Kidney (tissue), 14 donors: ENCODE data around the gene SUMF1. TPM values are rescaled to one million over a fixed set of nuclear protein-coding genes. Genes with fewer than 3 reads are reported as not detected.

Experiments
- DNase-seq, 5 donors: peaks; one replicate each; pipeline ENCODE4 v3.0.0-alpha.2; 2013 to 2020
- FAIRE-seq: peaks from 2 replicates; lab custom pipeline; 2012; peaks lifted over from hg19 to GRCh38; lab: Jason Lieb, UNC
- H3K27ac ChIP-seq, 2 donors: one replicate each; pipeline ENCODE4 v1.7.0; 2013; ENCODE audit warnings: low read depth in 2 of 2, low read length in 2 of 2, inconsistent platforms in 1 of 2
- H3K27me3 ChIP-seq: one replicate; pipeline ENCODE4 v1.7.1; 2013; ENCODE audit warnings: low read length, inconsistent platforms; ENCODE audit not compliant: control insufficient read depth, insufficient read depth
- H3K36me3 ChIP-seq, 3 donors: one replicate each; pipeline versions ENCODE4 v1.7.0 to v1.7.1; 2013; ENCODE audit warnings: low read length in 3 of 3, control low read depth in 1 of 3, inconsistent platforms in 1 of 3; ENCODE audit not compliant: insufficient read depth in 3 of 3, control insufficient read depth in 2 of 3
- H3K4me1 ChIP-seq, 3 donors: one replicate each; pipeline versions ENCODE4 v1.7.0 to v1.7.1; 2013; ENCODE audit warnings: low read length in 3 of 3, inconsistent platforms in 1 of 3, low read depth in 1 of 3; ENCODE audit not compliant: control insufficient read depth in 2 of 3, insufficient read depth in 2 of 3
- H3K4me3 ChIP-seq, 3 donors: one replicate each; pipeline versions ENCODE4 v1.7.0 to v1.8.1; 2013; ENCODE audit warnings: low read length in 3 of 3, control low read depth in 1 of 3, inconsistent platforms in 1 of 3
- H3K9ac ChIP-seq, 3 donors: one replicate each; pipeline versions ENCODE4 v1.7.0 to v1.7.1; 2013; ENCODE audit warnings: low read length in 3 of 3, control low read depth in 1 of 3, inconsistent platforms in 1 of 3
- H3K9me3 ChIP-seq, 3 donors: one replicate each; pipeline versions ENCODE4 v1.7.0 to v1.7.1; 2013; ENCODE audit warnings: low read length in 3 of 3, control low read depth in 1 of 3, inconsistent platforms in 1 of 3; ENCODE audit not compliant: control insufficient read depth in 2 of 3, insufficient read depth in 1 of 3
- intact Hi-C: fragments of 100-400 bp; cut with DNase I; formaldehyde crosslinking; loops from one replicate; pipeline ENCODE4 v1.11.1; 2022
- polyA plus RNA-seq: library from polyadenylated mRNA; stranded (reverse); fragments of 350-450 nt; fragmentation: Illumina TruSeq; extraction: RNeasy Lipid Tissue Mini Kit (QIAGEN cat#74804); gene quantifications from one replicate; pipeline ENCODE4 v1.2.3, GENCODE V29; 2014; ENCODE audit warnings: low read depth, low replicate concordance; ENCODE audit not compliant: insufficient read depth
- total RNA-seq: library from RNA; stranded (reverse); fragmentation: NEBNext Ultra II Directional; extraction: Animal tissue kit (Norgen Biotek cat#: 25700); gene quantifications from one replicate; pipeline ENCODE4 v1.2.1, GENCODE V29; 2021
- TF ChIP-seq, protein P1 (sequence below): IDR thresholded peaks from 3 replicates; pipeline ENCODE4 v1.5.1; 2012; ENCODE audit warnings: mild to moderate bottlenecking, moderate library complexity, borderline replicate concordance; ENCODE audit not compliant: insufficient read depth; ENCODE audit errors: extremely low read depth
- donor health status: control.
- donor health status: control.
- donor health status: control.
- donor health status: control.
- donor health status: control.
- donor health status: DM: yes; HTN: yes; CAD: no.
- donor health status: Normal renal cell carcinoma (clear cell type).

The SUMF1 gene
- total and polyA plus RNA-seq, 2 donors from 2014 or later = 50.1 to 50.6 TPM

DNA sequence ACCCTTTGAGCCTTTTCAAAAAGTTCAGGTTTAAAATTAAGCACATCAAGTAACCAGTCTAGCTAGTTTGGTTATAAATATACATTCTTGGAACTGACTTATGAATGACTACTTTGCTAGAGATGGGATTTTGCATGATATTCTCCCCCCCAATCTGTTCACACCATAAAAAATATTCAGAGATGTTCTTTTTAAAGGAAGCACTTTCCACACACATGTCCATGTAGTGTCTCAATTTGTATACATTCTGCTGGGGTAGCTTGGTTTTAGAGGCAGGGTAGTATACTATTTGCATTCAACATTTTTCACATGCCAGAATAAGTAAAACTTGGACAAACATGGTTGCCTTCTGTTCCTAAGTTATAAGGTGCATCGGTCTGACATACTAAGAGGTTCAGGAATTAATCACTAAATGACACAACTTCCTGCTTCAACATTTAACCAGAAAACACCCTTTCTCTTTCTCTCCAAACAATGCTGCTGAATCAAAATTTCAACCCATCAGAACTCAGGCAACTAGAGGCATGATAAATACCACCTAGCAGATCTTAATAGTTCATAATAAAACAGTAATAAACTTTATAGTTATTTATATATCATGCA, 57.0 kb downstream of the SUMF1 start:
- no peaks in the 10 kb centered on the region for H3K27me3 ChIP-seq
- peaks cover 6 to 16% (median 8%) of the 10 kb centered on the region in 3 donors for H3K4me1 ChIP-seq
- no peak overlapping the region for H3K4me3 ChIP-seq
- DNase-seq = no peak
- TF ChIP-seq, protein P1, sequence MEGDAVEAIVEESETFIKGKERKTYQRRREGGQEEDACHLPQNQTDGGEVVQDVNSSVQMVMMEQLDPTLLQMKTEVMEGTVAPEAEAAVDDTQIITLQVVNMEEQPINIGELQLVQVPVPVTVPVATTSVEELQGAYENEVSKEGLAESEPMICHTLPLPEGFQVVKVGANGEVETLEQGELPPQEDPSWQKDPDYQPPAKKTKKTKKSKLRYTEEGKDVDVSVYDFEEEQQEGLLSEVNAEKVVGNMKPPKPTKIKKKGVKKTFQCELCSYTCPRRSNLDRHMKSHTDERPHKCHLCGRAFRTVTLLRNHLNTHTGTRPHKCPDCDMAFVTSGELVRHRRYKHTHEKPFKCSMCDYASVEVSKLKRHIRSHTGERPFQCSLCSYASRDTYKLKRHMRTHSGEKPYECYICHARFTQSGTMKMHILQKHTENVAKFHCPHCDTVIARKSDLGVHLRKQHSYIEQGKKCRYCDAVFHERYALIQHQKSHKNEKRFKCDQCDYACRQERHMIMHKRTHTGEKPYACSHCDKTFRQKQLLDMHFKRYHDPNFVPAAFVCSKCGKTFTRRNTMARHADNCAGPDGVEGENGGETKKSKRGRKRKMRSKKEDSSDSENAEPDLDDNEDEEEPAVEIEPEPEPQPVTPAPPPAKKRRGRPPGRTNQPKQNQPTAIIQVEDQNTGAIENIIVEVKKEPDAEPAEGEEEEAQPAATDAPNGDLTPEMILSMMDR = no peak
- H3K27ac ChIP-seq = no peak overlapping the region
- FAIRE-seq = no peak
- H3K36me3 ChIP-seq = peaks cover 0 to 3% (median 2%) of the 10 kb centered on the region in 3 donors
- intact Hi-C loops = no loop called here
- no peak overlapping the region for H3K9ac ChIP-seq
- H3K9me3 ChIP-seq = no peaks in the 10 kb centered on the region

DNA sequence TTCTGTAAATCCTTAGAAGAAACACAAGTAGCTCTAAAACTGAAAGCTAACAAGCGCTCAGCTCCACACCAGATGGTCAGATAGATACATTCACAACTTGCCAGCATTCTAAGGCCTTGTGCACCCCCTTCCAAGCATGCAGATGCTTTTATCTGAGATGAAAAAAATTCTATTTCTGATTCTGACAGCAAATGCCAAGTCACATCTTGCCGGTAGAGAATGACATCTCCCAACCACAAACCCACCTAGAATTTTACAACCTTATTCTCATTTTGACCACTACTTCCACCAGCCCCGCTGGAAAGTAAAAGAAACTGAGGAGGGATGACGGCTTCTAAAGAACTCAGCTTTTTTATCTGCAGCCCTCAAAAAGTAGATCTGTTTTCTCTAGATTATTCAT, 57.7 kb downstream of the SUMF1 start:
- Histone ChIP-seq H3K9me3 (no peaks in the 10 kb centered on the region), H3K27me3 (no peaks in the 10 kb centered on the region), H3K27ac (no peak overlapping the region), H3K4me3 (no peak overlapping the region), H3K9ac (no peak overlapping the region), H3K4me1 (peaks cover 6 to 16% (median 8%) of the 10 kb centered on the region in 3 donors), H3K36me3 (peaks cover 0 to 2% (median under 1%) of the 10 kb centered on the region in 3 donors)
- intact Hi-C loops = no loop called here
- DNase-seq (no peak), FAIRE-seq (no peak)
- TF ChIP-seq, protein P1 = no peak

DNA sequence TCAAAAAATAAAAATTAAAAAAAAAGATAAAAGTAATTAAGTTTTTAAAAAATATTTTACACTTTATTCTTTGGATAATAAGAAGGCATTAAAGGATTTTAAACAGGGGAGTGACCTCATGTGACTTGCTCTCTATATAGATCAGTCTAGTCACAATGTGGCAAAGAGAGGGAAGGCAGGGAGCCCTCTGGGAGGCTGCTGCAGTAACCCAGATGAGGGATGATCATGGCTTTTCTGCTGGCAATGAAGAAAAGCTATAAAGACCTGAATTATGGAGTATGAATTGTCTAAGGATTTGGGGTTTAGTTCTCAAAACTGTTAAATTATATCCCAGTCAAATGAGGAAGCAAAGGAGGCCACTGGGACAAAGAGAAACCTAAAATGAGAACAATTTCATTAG, 58.1 kb downstream of the SUMF1 start:
- no peak overlapping the region for H3K9ac ChIP-seq
- no peaks in the 10 kb centered on the region for H3K9me3 ChIP-seq
- H3K27me3 ChIP-seq = no peaks in the 10 kb centered on the region
- no peak for FAIRE-seq
- H3K27ac ChIP-seq = no peak overlapping the region
- intact Hi-C loops = no loop called here
- no peak overlapping the region for H3K4me3 ChIP-seq
- peaks cover 6 to 16% (median 8%) of the 10 kb centered on the region in 3 donors for H3K4me1 ChIP-seq
- TF ChIP-seq, protein P1 = no peak
- no peak for DNase-seq
- H3K36me3 ChIP-seq = peaks cover 0 to 3% (median 0%) of the 10 kb centered on the region in 3 donors
